ENCODE data around the gene NUP98. TPM values are rescaled to one million over a fixed set of nuclear protein-coding genes. Genes with fewer than 3 reads are reported as not detected.

NUP98 gene
- polyA plus RNA-seq, 3 donors = 59.2 to 78.2 (median 64.6) TPM

- DNase-seq (ENCODE audit: extremely low read depth in 1 of 11, low read depth in 9 of 11, low spot score in 4 of 11) = no peak
Measured at GRCh38 chr11:3632070-3632660, 165.2 kb downstream of the NUP98 start.

GRCh38 chr11:3631331-3631730 lies 166.0 kb downstream of the NUP98 start:
- no peak for DNase-seq (ENCODE audit: extremely low read depth in 1 of 11, low read depth in 9 of 11, low spot score in 4 of 11)

GRCh38 chr11:3627291-3627690 lies 170.1 kb downstream of the NUP98 start:
- no peak for DNase-seq (ENCODE audit: extremely low read depth in 1 of 11, low read depth in 9 of 11, low spot score in 4 of 11)

- no peak for DNase-seq (ENCODE audit: extremely low read depth in 1 of 11, low read depth in 9 of 11, low spot score in 4 of 11)
Measured at GRCh38 chr11:3626250-3626960, 170.9 kb downstream of the NUP98 start.

Other genes with a start within 250 kb of the NUP98 start
- gene ART5, start 155.6 kb downstream of the NUP98 start, polyA plus RNA-seq (ENCODE audit: insufficient read length in 3 of 3) = 1 to 10 TPM; 3.4 to 5.7 (median 4.8) TPM
- gene ART1, start 152.4 kb downstream of the NUP98 start, polyA plus RNA-seq (ENCODE audit: insufficient read length in 3 of 3) = under 1 TPM in 1 of 3 donors, not detected in 2; 0.19 TPM
- gene CHRNA10, start 126.2 kb downstream of the NUP98 start, polyA plus RNA-seq (ENCODE audit: insufficient read length in 3 of 3) = 1 to 10 TPM; 1.3 to 3.0 (median 1.6) TPM
- 10 to 100 TPM; 40.6 to 56.9 (median 40.7) TPM for gene PGAP2, start 11.0 kb upstream of the NUP98 start, polyA plus RNA-seq (ENCODE audit: insufficient read length in 3 of 3)
- 10 to 100 TPM; 21.2 to 30.9 (median 21.4) TPM for gene RHOG, start 43.4 kb upstream of the NUP98 start, polyA plus RNA-seq (ENCODE audit: insufficient read length in 3 of 3)
- 10 to 100 TPM; 35.1 to 39.6 (median 36.6) TPM for gene STIM1, start 58.1 kb upstream of the NUP98 start, polyA plus RNA-seq (ENCODE audit: insufficient read length in 3 of 3)